Hindlimb muscle (tissue), 1 donor: Measurements from ENCODE around the gene ALPP. TPM values are rescaled to one million over a fixed set of nuclear protein-coding genes. Genes with fewer than 3 reads are reported as not detected.
"Not testable (repeated sequence)": the region's sequence is repeated elsewhere in the genome, so short reads cannot be mapped to it uniquely, and the experiment has no call there.

Experiments
- DNase-seq: peaks from one replicate; pipeline ENCODE4 v3.0.0-alpha.2; 2013
- polyA plus RNA-seq: library from polyadenylated mRNA; unstranded; fragments of 120-200 nt; gene quantifications from one replicate; pipeline ENCODE4 v1.2.1, GENCODE V29; 2013; ENCODE audit not compliant: insufficient read length

The ALPP gene
- polyA plus RNA-seq, 1 donor: not detected

DNA sequence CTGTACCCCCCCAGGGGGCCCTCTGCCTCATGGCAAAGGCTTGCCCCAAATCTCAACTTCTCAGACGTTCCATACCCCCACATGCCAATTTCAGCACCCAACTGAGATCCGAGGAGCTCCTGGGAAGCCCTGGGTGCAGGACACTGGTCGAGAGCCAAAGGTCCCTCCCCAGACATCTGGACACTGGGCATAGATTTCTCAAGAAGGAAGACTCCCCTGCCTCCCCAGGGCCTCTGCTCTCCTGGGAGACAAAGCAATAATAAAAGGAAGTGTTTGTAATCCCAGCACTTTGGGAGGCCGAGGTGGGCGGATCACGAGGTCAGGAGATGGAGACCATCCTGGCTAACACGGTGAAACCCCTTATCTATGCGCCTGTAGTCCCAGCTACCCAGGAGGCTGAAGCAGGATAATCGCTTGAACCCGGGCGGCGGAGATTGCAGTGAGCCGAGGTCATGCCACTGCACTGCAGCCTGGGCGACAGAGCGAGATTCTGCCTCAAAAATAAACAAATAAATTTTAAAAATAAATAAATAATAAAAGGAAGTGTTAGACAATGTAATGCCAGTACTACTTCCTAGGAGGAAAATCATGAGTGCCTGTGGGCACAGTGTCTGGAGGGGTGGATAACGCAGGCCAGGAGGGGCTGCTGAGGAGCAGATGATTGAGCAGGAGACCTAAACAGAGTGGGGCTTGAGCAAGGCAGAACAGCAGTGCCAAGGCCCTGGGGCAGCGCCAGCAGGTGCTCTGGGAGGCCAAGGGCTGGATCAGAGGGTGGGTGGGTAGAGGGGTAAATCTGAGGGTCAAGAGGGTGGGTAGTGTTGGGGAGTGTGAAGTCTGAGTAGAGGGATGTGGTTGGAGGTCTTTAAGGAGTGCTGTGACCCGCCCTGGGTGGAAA lies 4.0 kb downstream of the ALPP start:
- no peak for DNase-seq

DNA sequence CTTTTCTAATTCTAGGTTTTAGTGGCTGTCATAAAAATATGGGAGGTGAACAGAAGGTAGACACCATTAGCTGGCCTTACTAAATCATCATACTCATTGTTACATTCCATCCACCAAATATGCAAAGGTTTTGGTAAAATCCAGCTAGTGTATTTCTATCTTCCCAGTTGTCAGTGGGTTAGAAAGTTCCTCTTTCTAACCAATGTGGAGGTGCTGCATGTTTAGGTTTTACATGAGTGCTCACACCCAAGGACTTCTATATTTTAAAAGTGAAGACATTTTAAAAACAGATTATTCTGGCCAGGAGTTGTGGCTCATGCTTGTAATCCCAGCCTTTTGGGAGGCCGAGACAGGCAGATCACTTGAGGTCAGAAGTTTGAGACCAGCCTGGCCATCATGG lies 5.9 kb downstream of the ALPP start:
- no peak for DNase-seq

DNA sequence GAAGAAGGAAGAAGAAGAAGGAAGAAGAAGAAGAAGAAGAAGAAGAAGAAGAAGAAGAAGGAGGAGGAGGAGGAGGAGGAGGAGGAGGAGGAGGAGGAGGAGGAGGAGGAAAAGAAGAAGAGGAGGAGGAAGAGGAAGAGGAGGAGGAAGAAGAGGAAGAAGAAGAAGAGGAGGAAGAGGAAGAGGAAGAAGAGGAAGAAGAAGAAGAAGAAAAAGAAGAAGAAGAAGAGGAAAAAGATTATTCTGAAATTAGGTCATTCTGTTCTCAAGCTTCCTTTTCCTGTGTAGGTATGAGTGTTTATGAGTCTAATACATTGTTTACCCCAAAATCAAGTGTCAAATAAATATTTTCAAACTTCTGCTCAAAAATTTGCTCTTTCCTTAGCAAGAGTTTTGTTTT lies 6.5 kb downstream of the ALPP start:
- DNase-seq: not testable (repeated sequence)

- no peak for DNase-seq
Measured at GRCh38 chr2:232385660-232386489, 7.3 kb downstream of the ALPP start.

GRCh38 chr2:232386490-232386739 lies 7.9 kb downstream of the ALPP start:
- no peak for DNase-seq

- no peak for DNase-seq
Measured at GRCh38 chr2:232386740-232387450, 8.3 kb downstream of the ALPP start.

DNA sequence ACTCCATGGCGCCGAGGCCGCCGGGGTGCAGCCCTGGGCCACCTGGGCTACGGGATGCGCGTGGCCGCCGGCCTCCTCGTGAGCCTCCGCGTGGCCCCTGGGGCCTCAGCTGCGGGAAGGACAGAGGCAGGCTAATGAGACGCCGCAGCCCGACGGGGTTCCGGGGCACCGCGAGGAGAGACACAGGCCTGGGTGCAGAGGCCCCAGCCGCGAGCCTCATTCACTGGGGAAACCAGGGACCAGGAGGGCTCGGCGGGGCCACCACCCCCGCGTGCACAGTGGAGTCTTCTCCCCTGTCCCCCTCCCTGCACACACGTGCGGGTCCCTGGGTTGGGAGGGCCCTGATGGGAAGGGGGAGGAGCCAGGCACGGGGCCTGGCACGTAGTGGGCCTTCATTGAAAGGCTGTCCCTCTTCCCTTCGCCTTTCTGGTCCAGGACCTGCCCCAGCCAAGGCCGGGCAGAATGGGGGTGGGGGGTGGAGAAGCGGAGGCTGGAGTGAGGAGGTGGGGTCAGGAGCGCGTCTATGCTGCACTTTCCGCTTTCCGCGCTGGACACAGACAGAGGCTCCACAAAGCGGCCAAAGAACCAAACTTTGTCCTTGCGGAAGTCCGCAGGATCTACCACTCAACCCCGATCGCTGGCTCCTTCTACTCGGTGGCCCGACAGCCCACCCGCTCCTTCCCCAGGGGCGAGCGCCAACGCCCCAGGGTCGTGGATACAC lies 9.1 kb downstream of the ALPP start:
- no peak for DNase-seq

GRCh38 chr2:232388324-232388891 lies 9.9 kb downstream of the ALPP start:
- no peak for DNase-seq

DNA sequence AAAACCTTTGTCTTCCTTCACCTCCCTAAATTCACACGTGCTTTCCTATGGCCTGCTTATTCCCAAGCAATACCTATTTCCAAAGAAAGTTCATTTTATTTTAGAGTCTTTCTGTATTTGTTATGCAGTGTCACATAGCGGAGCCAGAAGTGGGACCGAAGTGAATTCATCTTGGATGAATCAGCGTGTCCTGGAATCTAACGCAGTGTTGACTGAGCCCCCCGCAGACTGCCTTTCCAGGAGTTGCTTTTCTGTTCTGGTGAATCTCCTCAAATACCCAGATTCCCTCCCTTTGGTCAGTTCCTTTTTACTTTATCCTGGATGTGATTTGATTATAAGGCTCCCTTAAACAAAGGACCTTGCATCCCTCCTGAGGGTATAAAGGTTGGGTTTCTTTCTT lies 10.8 kb downstream of the ALPP start:
- DNase-seq: no peak

- no peak for DNase-seq
Measured at GRCh38 chr2:232390661-232391060, 12.1 kb downstream of the ALPP start.

DNA sequence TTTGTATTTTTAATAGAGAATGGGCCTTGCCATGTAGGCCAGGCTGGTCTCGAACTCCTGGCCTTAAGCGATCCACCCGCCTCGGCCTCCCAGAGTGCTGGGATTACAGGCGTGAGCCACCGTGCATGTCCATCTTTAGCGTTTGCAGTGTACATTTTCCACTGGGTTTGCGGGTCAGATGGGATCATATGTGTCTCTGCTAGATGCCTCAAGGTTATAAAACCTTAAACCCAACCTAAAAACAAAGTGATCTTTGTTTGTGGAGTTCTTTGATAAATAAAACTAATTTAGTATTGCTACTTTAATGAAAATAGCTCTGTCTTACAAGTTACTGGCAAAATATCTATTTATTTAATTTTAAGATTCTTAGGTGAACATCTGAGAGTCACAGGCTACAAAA lies 15.0 kb downstream of the ALPP start:
- DNase-seq: no peak

GRCh38 chr2:232394431-232394830 lies 15.9 kb downstream of the ALPP start:
- DNase-seq: not testable (repeated sequence)

DNA sequence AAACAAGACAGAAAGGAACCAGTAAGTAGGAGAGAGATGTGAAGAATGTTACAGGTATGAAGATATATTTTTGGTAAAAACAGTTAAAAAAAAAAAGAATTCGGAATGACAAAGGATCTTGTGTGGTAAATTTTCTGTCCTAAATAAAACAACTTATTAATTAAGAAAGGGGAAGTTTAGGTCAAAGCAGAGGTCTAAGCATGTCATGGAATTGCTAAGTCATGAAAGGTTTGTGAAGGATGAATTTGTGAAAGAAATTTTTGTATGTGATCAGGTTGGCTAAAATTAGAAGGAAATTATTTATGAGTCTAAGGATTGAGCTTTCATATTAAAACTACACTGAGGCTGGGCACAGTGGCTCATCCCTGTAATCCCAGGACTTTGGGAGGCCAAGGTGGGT lies 17.0 kb downstream of the ALPP start:
- DNase-seq: no peak

DNA sequence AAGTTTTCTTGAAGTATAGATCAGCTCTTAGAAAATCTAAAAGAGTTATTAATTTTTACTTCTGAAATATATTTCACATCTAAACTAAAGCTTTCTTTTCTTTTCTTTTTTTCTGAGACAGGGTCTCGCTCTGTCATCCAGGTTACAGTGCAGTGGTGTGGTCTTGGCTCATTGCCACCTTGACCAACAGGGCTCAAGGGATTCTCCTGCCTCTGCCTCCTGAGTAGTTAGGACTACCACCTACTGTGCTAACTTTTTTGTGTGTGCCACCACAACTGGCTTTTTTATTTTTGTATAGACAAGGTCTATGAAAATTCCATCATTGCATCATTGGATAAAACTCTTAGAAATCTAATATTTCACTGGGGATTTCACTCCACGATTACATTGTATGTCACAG lies 18.1 kb downstream of the ALPP start:
- no peak for DNase-seq

- DNase-seq: no peak
Measured at GRCh38 chr2:232398293-232399034, 19.9 kb downstream of the ALPP start.

GRCh38 chr2:232400256-232401015 lies 21.9 kb downstream of the ALPP start:
- no peak for DNase-seq

- no peak for DNase-seq
Measured at GRCh38 chr2:232402518-232402917, 24.0 kb downstream of the ALPP start.

- DNase-seq: no peak
Measured at GRCh38 chr2:232405943-232406510, 27.5 kb downstream of the ALPP start.

DNA sequence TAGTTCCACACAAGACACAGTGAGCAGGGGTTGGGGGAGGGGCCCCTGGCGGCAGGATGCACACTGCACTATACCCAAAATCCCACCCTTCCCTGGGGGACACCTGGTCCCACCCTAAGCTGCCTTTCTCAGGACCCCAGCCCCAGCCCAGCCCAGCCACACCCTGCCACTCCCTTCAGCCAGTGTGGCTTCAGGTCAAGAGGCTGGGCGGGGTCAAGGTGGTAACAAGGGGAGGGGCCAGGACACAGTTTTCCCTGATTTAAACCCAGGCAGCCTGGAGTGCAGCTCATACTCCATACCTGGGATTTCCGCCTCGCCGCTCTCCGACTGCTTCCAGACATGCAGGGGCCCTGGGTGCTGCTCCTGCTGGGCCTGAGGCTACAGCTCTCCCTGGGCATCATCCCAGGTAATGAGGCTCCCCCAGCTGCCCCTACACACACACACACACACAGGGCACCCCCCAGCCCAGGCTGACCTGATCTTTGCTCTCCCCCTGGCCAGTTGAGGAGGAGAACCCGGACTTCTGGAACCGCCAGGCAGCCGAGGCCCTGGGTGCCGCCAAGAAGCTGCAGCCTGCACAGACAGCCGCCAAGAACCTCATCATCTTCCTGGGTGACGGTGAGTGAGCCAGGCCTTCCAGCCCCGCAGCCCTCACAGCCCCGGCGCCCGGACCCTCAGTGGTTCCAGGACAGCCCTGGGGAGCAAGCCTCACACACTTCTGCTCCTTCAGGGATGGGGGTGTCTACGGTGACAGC lies 28.2 kb downstream of the ALPP start, which contains the start of gene ALPG:
Gene ALPG (plus strand): TSS at position 289 of the 755 bp plus-strand sequence. CDS start 51 bp downstream, at position 340.
- DNase-seq: no peak
